ENCODE data around the gene SLC4A1. TPM values are rescaled to one million over a fixed set of nuclear protein-coding genes. Genes with fewer than 3 reads are reported as not detected.

SLC4A1 gene
- total and polyA plus RNA-seq, 7 donors, result 0.26 to 7.2 (median 1.2) TPM; not detected in 3

DNA sequence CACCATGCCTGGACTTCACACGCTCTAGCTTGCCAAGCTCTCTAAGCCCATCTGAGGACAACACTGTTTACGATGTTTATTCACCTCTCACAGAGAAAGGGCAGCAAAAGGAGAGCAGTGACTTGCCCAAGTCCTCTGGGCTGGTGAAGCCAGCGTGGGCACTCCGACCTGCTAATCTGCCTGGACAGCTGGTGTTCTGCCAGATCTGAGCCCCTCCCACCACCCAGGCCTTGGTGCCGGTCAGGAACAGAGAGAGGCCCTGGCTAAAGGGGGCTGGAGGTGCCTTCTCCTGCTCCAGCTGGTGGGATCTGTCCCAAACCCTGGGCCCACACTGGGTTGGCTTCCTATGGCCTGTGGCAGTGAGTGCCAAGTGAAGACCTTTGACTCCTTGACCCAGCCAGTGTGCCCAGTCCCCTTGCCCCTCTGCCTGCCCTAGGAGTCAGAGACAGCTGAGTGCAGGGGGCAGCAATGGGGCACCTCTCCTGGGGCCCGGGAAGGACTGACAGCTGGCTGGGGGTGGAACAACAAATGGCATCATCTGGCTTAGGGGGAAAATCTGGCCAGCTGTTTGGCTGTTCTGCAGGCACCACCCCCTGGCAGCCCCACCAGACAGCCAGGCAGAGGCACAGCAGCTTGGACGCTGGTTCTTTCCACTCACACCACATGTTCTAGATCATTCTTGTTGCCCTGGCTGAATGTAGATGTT, 1.8 kb upstream of the SLC4A1 start:
- H3K4me1 ChIP-seq, result no peaks in the 10 kb centered on the region
- no peaks in the 10 kb centered on the region for H3K9me3 ChIP-seq
- TF ChIP-seq, protein P1, sequence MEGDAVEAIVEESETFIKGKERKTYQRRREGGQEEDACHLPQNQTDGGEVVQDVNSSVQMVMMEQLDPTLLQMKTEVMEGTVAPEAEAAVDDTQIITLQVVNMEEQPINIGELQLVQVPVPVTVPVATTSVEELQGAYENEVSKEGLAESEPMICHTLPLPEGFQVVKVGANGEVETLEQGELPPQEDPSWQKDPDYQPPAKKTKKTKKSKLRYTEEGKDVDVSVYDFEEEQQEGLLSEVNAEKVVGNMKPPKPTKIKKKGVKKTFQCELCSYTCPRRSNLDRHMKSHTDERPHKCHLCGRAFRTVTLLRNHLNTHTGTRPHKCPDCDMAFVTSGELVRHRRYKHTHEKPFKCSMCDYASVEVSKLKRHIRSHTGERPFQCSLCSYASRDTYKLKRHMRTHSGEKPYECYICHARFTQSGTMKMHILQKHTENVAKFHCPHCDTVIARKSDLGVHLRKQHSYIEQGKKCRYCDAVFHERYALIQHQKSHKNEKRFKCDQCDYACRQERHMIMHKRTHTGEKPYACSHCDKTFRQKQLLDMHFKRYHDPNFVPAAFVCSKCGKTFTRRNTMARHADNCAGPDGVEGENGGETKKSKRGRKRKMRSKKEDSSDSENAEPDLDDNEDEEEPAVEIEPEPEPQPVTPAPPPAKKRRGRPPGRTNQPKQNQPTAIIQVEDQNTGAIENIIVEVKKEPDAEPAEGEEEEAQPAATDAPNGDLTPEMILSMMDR (IDR thresholded peaks at IDR 0.05), result no peak
- ATAC-seq, result peak in 3 of 4 donors; percentile 32 to 48 (median 41)
- no peak overlapping the region for H3K27ac ChIP-seq
- no peak overlapping the region for H3K4me3 ChIP-seq
- no peak for DNase-seq
- intact Hi-C loops (cut with DNase I), result no loop called here
- 40 to 68% (median 52%) methylated on average over 7 of the region's 7 CpGs for whole genome bisulfite sequencing, 3 donors
- no peaks in the 10 kb centered on the region for H3K36me3 ChIP-seq (ENCODE audit: insufficient read depth in 1 of 2, low read depth in 1 of 2)
- H3K27me3 ChIP-seq (ENCODE audit: insufficient read depth in 3 of 3, low read length in 2 of 3), result no peaks in the 10 kb centered on the region

DNA sequence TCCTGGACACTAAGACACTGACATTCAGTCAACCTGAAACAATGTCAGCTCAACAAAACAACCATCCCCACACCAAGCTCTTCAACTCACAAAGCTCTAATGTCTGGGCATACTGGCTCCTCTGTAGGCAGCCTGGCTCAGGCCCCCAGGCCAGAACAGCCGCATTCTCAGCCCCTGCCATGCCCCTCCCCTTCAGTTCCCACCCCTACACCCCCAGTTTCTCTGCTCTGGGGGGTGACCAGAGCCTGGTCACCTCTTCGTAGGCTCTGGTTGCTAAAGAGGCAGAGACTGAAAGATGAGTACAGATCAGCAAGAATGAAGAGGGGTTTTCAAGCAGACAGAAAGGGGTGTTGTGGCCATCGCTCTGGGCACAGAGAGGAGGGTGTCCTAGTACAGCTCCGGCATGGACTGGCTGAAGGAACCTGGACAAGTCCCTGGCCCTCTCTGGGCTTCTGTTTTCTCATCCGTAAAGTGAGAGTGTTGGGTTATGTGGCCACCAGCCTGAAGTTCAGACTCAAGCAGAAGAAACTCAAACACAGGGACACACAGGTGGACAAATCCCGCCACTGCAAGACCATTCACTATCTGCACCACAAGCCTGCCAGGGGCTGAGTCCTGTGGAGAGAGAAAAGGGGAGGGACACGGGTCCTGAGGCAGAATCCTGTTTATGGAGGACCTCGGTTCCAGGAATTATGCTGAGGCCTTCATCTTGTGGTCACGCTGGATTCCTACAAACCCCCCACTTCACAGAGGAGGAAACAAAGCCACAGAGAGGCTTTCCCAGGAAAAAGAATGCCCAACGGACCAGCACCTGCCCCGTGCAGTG, 987 bp upstream of the SLC4A1 start:
- H3K9me3 ChIP-seq, result no peaks in the 10 kb centered on the region
- no peak overlapping the region for H3K4me3 ChIP-seq
- intact Hi-C loops (cut with DNase I), result no loop called here
- DNase-seq (no peak), ATAC-seq (no peak)
- H3K27ac ChIP-seq, result no peak overlapping the region
- no peaks in the 10 kb centered on the region for H3K36me3 ChIP-seq (ENCODE audit: insufficient read depth in 1 of 2, low read depth in 1 of 2)
- no peaks in the 10 kb centered on the region for H3K4me1 ChIP-seq
- WGBS, 3 donors, result 61 to 74% (median 66%) methylated on average over 11 of the region's 11 CpGs
- TF ChIP-seq, protein P1 (IDR thresholded peaks at IDR 0.05), result no peak
- H3K27me3 ChIP-seq (ENCODE audit: insufficient read depth in 3 of 3, low read length in 2 of 3), result no peaks in the 10 kb centered on the region

DNA sequence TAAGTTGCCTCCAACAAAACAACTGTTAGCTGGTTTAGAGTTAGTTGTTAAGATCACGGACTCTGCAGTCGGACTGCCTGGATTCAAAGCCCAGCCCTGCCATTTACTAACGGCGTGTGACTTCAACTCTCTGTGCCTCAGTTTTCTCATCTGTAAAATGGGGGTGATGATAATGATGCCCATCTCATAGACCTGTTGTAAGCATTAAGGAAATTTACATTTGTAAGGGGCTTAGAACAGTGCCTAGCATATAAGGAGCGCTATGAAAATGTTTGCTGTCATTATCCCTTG, 825 bp downstream of the SLC4A1 start:
- DNase-seq (no peak), ATAC-seq (no peak)
- no peaks in the 10 kb centered on the region for H3K36me3 ChIP-seq (ENCODE audit: insufficient read depth in 1 of 2, low read depth in 1 of 2)
- no peak overlapping the region for H3K4me3 ChIP-seq
- TF ChIP-seq, protein P1 (IDR thresholded peaks at IDR 0.05), result no peak
- 89 to 95% (median 95%) methylated on average over 5 of the region's 5 CpGs for WGBS, 3 donors
- intact Hi-C loops (cut with DNase I), result no loop called here
- H3K27ac ChIP-seq, result no peak overlapping the region
- H3K9me3 ChIP-seq, result no peaks in the 10 kb centered on the region
- H3K4me1 ChIP-seq, result no peaks in the 10 kb centered on the region
- H3K27me3 ChIP-seq (ENCODE audit: insufficient read depth in 3 of 3, low read length in 2 of 3), result peaks cover 0 to 2% (median 0%) of the 10 kb centered on the region in 3 donors

DNA sequence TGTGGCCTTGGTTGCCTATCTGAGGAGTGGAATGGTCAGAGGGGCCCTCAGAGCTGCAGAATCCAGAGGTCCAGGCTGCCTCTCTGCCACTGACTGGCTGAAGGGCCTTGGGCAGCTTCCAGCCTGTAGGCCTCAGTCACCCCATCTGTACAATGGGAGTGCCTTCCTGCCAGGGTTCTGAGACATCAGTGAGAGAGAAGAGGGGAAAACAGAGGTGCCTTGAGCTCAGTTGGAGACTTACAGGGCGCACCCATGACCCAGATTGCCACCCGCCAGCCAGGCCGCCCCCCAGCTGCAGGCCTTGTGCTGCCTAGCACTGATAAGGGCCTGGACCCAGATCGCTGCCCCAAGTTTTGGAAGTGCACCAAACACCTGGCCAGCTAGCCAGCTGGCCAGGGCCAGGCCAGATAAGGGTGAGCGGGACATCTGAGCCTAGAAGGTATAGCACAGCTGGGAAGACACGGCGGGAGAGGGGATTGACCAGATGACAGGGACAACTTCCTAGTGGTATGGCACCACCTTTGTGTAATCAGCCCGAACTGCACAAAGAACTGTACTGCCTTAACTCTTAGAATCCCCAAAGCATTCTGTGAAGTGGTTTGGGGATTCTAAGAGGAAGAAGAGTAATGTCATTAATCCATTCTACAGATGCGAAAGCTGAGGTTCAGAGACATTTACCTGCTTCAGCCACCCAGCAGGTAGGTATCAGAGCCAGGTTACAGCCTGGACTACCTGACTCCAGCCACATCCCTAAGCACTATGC, 1.4 kb downstream of the SLC4A1 start:
- H3K9me3 ChIP-seq, result no peaks in the 10 kb centered on the region
- no peaks in the 10 kb centered on the region for H3K36me3 ChIP-seq (ENCODE audit: insufficient read depth in 1 of 2, low read depth in 1 of 2)
- DNase-seq, result no peak
- H3K4me3 ChIP-seq, result no peak overlapping the region
- peak in 2 of 4 donors; percentile 38 to 56 for ATAC-seq
- no peaks in the 10 kb centered on the region for H3K4me1 ChIP-seq
- H3K27ac ChIP-seq, result no peak overlapping the region
- H3K27me3 ChIP-seq (ENCODE audit: insufficient read depth in 3 of 3, low read length in 2 of 3), result peaks cover 0 to 2% (median 0%) of the 10 kb centered on the region in 3 donors
- 51 to 61% (median 57%) methylated on average over 9 of the region's 9 CpGs for WGBS, 3 donors
- intact Hi-C loops (cut with DNase I), result no loop called here
- TF ChIP-seq, protein P1 (IDR thresholded peaks at IDR 0.05), result no peak

Data from psoas muscle (tissue), 8 donors.